H1 (cell line): Measurements from ENCODE around the gene CNKSR2. TPM values are rescaled to one million over a fixed set of nuclear protein-coding genes. Genes with fewer than 3 reads are reported as not detected.

Experiments
- CTCF ChIA-PET: fragments of 300-600 bp; sonication (Branson Sonifier 250); formaldehyde crosslinking; loops from one replicate; lab custom pipeline; 2021; ENCODE audit not compliant: partially characterized antibody; lab: Charles Lee
- POLR2A ChIA-PET: fragments of 300-600 bp; sonication (Branson Sonifier 250); formaldehyde crosslinking; loops from one replicate; lab custom pipeline; 2021; ENCODE audit warnings: inconsistent platforms; ENCODE audit not compliant: partially characterized antibody; lab: Charles Lee
- DNase-seq, 2 experiments: peaks; one replicate each; pipeline versions ENCODE4 v3.0.0 to v3.0.0-alpha.2; 2010 to 2022; ENCODE audit warnings: low spot score in 2 of 2, low read depth in 1 of 2, mixed read lengths in 1 of 2
- FAIRE-seq: peaks from 2 replicates; lab custom pipeline; 2011; peaks lifted over from hg19 to GRCh38; lab: Jason Lieb, UNC
- H2AFZ ChIP-seq: 2 replicates; pipeline ENCODE4 v1.8.1; 2012; ENCODE audit warnings: low read length, inconsistent platforms
- H2AK5ac ChIP-seq: 2 replicates; pipeline ENCODE4 v1.6.1; 2013; ENCODE audit warnings: low read depth, low read length
- H2BK120ac ChIP-seq: replicated peaks from 2 replicates; pipeline ENCODE3; 2013; ENCODE audit warnings: low read depth, low read length, inconsistent platforms
- H2BK12ac ChIP-seq: 2 replicates; pipeline ENCODE4 v1.6.1; 2013; ENCODE audit warnings: low read depth, low read length
- H2BK15ac ChIP-seq: 2 replicates; pipeline ENCODE4 v1.6.1; 2013; ENCODE audit warnings: low read length
- H2BK20ac ChIP-seq: 2 replicates; pipeline ENCODE4 v1.6.1; 2013; ENCODE audit warnings: low read length
- H2BK5ac ChIP-seq: 2 replicates; pipeline ENCODE4 v1.6.1; 2013; ENCODE audit warnings: low read depth, low read length
- H3K14ac ChIP-seq: 2 replicates; pipeline ENCODE4 v1.6.1; 2013; ENCODE audit warnings: inconsistent platforms; ENCODE audit not compliant: insufficient read length
- H3K18ac ChIP-seq: 2 replicates; pipeline ENCODE4 v1.6.1; 2013; ENCODE audit warnings: low read length; ENCODE audit errors: extremely low read depth
- H3K23ac ChIP-seq: 2 replicates; pipeline ENCODE4 v1.6.1; 2013; ENCODE audit warnings: inconsistent platforms; ENCODE audit not compliant: insufficient read length
- H3K23me2 ChIP-seq: 2 replicates; pipeline ENCODE4 v1.6.1; 2013; ENCODE audit warnings: low read depth, low read length
- H3K27ac ChIP-seq: 2 replicates; pipeline ENCODE4 v1.6.1; 2011; ENCODE audit warnings: low read depth, low read length, inconsistent platforms
- H3K27me3 ChIP-seq, 4 experiments: replicated peaks in 1 of 4; 1 replicate in 1 of 4; 2 replicates in 3 of 4; pipeline versions ENCODE4 v1.6.1 to v1.8.1; 2011 to 2013; ENCODE audit warnings: low read length in 3 of 4, mild to moderate bottlenecking in 3 of 4, inconsistent platforms in 2 of 4, mixed read lengths in 2 of 4, moderate library complexity in 1 of 4; ENCODE audit not compliant: control insufficient read depth in 3 of 4, insufficient read depth in 3 of 4; ENCODE audit errors: extremely low read depth in 1 of 4
- H3K36me3 ChIP-seq, 4 experiments: 2 replicates each; pipeline versions ENCODE4 v1.6.1 to v1.8.1; 2011 to 2013; ENCODE audit warnings: mild to moderate bottlenecking in 4 of 4, low read length in 3 of 4, moderate library complexity in 2 of 4, control low read depth in 1 of 4, inconsistent platforms in 1 of 4; ENCODE audit not compliant: insufficient read depth in 4 of 4, control insufficient read depth in 2 of 4
- H3K4ac ChIP-seq: replicated peaks from 2 replicates; pipeline ENCODE3; 2013; ENCODE audit warnings: low read length, low read depth, mixed read lengths, inconsistent platforms; ENCODE audit not compliant: insufficient read length
- H3K4me1 ChIP-seq, 4 experiments: replicated peaks in 1 of 4; 1 replicate in 1 of 4; 2 replicates in 3 of 4; pipeline versions ENCODE4 v1.6.1 to v1.8.1; 2011 to 2013; ENCODE audit warnings: low read length in 3 of 4, inconsistent platforms in 2 of 4, mixed read lengths in 1 of 4; ENCODE audit not compliant: insufficient read depth in 4 of 4, control insufficient read depth in 3 of 4
- H3K4me2 ChIP-seq, 2 experiments: 2 replicates each; pipeline versions ENCODE4 v1.6.1 to v1.8.1; 2011 to 2013; ENCODE audit warnings: low read depth in 2 of 2, low read length in 2 of 2, control low read depth in 1 of 2, inconsistent platforms in 1 of 2, mild to moderate bottlenecking in 1 of 2; ENCODE audit not compliant: insufficient read depth in 1 of 2
- H3K4me3 ChIP-seq, 4 experiments: fragments of 200-600, 300-600 bp in 1 of 4; sonication (generic), shearing (Covaris generic), sonication (Bioruptor Twin) in 1 of 4; 2 replicates each; pipeline versions ENCODE4 v1.5.1 to v1.8.1; 2011 to 2016; ENCODE audit warnings: low read length in 4 of 4, low read depth in 3 of 4, control low read depth in 2 of 4, inconsistent platforms in 2 of 4, mild to moderate bottlenecking in 2 of 4, mixed read lengths in 1 of 4, moderate library complexity in 1 of 4; ENCODE audit not compliant: insufficient read depth in 2 of 4; ENCODE audit errors: extremely low read depth in 1 of 4
- H3K56ac ChIP-seq: replicated peaks from 2 replicates; pipeline ENCODE3; 2013; ENCODE audit warnings: low read depth, mild to moderate bottlenecking, mixed read lengths, low read length, inconsistent platforms; ENCODE audit not compliant: insufficient read length
- H3K79me1 ChIP-seq: 2 replicates; pipeline ENCODE4 v1.6.1; 2013; ENCODE audit warnings: low read depth, low read length, control low read depth
- H3K79me2 ChIP-seq, 2 experiments: 2 replicates each; pipeline versions ENCODE4 v1.6.1 to v1.8.1; 2012 to 2013; ENCODE audit warnings: low read length in 2 of 2, mild to moderate bottlenecking in 2 of 2, inconsistent platforms in 1 of 2; ENCODE audit not compliant: insufficient read depth in 2 of 2, control insufficient read depth in 1 of 2
- H3K9ac ChIP-seq, 4 experiments: replicated peaks in 1 of 4; 1 replicate in 1 of 4; 2 replicates in 3 of 4; pipeline versions ENCODE4 v1.6.1 to v1.8.1; 2011 to 2013; ENCODE audit warnings: low read depth in 3 of 4, low read length in 3 of 4, control low read depth in 2 of 4, mild to moderate bottlenecking in 2 of 4, moderate library complexity in 2 of 4, inconsistent platforms in 1 of 4; ENCODE audit errors: extremely low read depth in 1 of 4
- H3K9me3 ChIP-seq, 2 experiments: 2 replicates each; pipeline versions ENCODE4 v1.6.1 to v1.8.1; 2012 to 2013; ENCODE audit warnings: mild to moderate bottlenecking in 2 of 2, moderate library complexity in 2 of 2, control low read depth in 1 of 2, inconsistent platforms in 1 of 2, low read depth in 1 of 2, low read length in 1 of 2, mixed read lengths in 1 of 2; ENCODE audit not compliant: insufficient read depth in 2 of 2
- H4K20me1 ChIP-seq, 2 experiments: replicated peaks in 1 of 2; 2 replicates each; pipeline versions ENCODE3 to v1.8.1; 2011 to 2013; ENCODE audit warnings: inconsistent platforms in 2 of 2, low read length in 2 of 2, mild to moderate bottlenecking in 1 of 2; ENCODE audit not compliant: insufficient read depth in 2 of 2, control insufficient read depth in 1 of 2
- H4K5ac ChIP-seq: 2 replicates; pipeline ENCODE4 v1.6.1; 2013; ENCODE audit warnings: low read length, low read depth, mixed read lengths, inconsistent platforms; ENCODE audit not compliant: insufficient read length
- H4K8ac ChIP-seq: 2 replicates; pipeline ENCODE4 v1.8.0; 2013; ENCODE audit warnings: mild to moderate bottlenecking, moderate library complexity, low read length, inconsistent platforms; ENCODE audit not compliant: insufficient read depth; ENCODE audit errors: extremely low read depth
- H4K91ac ChIP-seq: replicated peaks from 2 replicates; pipeline ENCODE3; 2013; ENCODE audit warnings: low read length, mixed read lengths, inconsistent platforms; ENCODE audit not compliant: insufficient read length
- polyA plus RNA-seq, 7 experiments: library from polyadenylated mRNA; depleted of rRNA in 3 of 7; stranded (reverse) in 5 of 7; unstranded in 2 of 7; fragments of >200 nt in 5 of 7; fragments of 200-250 nt in 2 of 7; gene quantifications; 1 replicate in 5 of 7; 2 replicates in 1 of 7; 4 replicates in 1 of 7; pipeline versions ENCODE4 v1.2.1 to v1.2.3, GENCODE V29; 2011 to 2013; ENCODE audit warnings: missing spikeins in 2 of 7, mixed read lengths in 2 of 7
- total RNA-seq: library from RNA; stranded (reverse); fragmentation: NEBNext Ultra II Directional; extraction: Animal tissue kit (Norgen Biotek cat#: 25700); gene quantifications from 2 replicates; pipeline ENCODE4 v1.2.1, GENCODE V29; 2021
- TF ChIP-seq, protein P1 (sequence below): fragments of 300-600 bp; sonication (generic); IDR thresholded peaks from 2 replicates; pipeline ENCODE4 v1.7.1; 2012; ENCODE audit warnings: low read length, moderate library complexity, mild to moderate bottlenecking, inconsistent platforms; ENCODE audit not compliant: insufficient replicate concordance

Gene CNKSR2
- total and polyA plus RNA-seq, 2 of the 8 experiments (the other 6 are each of a cell fraction or from before 2014, with no cell fraction given): 5.5 to 16.3 TPM

GRCh38 chrX:21457718-21458117 lies 83.5 kb downstream of the CNKSR2 start:
- DNase-seq (no peak), FAIRE-seq (no peak)
- no peak overlapping the region for H3K4me3 ChIP-seq
- no peak overlapping the region for H3K56ac ChIP-seq
- H3K27me3 ChIP-seq: no peaks in the 10 kb centered on the region
- H4K8ac ChIP-seq: no peak overlapping the region
- H3K4me1 ChIP-seq: no peaks in the 10 kb centered on the region
- POLR2A ChIA-PET: no interaction called here
- H2AFZ ChIP-seq: no peak overlapping the region
- H2BK15ac ChIP-seq: no peak overlapping the region
- H2AK5ac ChIP-seq: no peak overlapping the region
- no peak overlapping the region for H3K18ac ChIP-seq
- no peak overlapping the region for H4K91ac ChIP-seq
- H4K5ac ChIP-seq: no peak overlapping the region
- no peak overlapping the region for H3K27ac ChIP-seq
- H3K4me2 ChIP-seq: no peak overlapping the region
- H3K23me2 ChIP-seq: no peaks in the 10 kb centered on the region
- CTCF ChIA-PET: interaction anchor here (1.2 kb wide), 1 partner anchor 132 kb away, joined by 5 read pairs; no protein-coding TSS in a partner anchor
- no peak overlapping the region for H3K14ac ChIP-seq
- H3K9me3 ChIP-seq: no peaks in the 10 kb centered on the region
- no peaks in the 10 kb centered on the region for H4K20me1 ChIP-seq
- no peaks in the 10 kb centered on the region for H3K79me1 ChIP-seq
- H3K36me3 ChIP-seq: no peaks in the 10 kb centered on the region
- H3K9ac ChIP-seq: no peak overlapping the region
- H3K4ac ChIP-seq: no peak overlapping the region
- no peak overlapping the region for H2BK12ac ChIP-seq
- H2BK5ac ChIP-seq: no peak overlapping the region
- peaks cover 0 to 2% of the 10 kb centered on the region in 2 experiments; a peak in 1 of 4 replicates for H3K79me2 ChIP-seq
- no peak overlapping the region for H3K23ac ChIP-seq
- no peak overlapping the region for H2BK20ac ChIP-seq
- no peak overlapping the region for H2BK120ac ChIP-seq
- TF ChIP-seq, protein P1, sequence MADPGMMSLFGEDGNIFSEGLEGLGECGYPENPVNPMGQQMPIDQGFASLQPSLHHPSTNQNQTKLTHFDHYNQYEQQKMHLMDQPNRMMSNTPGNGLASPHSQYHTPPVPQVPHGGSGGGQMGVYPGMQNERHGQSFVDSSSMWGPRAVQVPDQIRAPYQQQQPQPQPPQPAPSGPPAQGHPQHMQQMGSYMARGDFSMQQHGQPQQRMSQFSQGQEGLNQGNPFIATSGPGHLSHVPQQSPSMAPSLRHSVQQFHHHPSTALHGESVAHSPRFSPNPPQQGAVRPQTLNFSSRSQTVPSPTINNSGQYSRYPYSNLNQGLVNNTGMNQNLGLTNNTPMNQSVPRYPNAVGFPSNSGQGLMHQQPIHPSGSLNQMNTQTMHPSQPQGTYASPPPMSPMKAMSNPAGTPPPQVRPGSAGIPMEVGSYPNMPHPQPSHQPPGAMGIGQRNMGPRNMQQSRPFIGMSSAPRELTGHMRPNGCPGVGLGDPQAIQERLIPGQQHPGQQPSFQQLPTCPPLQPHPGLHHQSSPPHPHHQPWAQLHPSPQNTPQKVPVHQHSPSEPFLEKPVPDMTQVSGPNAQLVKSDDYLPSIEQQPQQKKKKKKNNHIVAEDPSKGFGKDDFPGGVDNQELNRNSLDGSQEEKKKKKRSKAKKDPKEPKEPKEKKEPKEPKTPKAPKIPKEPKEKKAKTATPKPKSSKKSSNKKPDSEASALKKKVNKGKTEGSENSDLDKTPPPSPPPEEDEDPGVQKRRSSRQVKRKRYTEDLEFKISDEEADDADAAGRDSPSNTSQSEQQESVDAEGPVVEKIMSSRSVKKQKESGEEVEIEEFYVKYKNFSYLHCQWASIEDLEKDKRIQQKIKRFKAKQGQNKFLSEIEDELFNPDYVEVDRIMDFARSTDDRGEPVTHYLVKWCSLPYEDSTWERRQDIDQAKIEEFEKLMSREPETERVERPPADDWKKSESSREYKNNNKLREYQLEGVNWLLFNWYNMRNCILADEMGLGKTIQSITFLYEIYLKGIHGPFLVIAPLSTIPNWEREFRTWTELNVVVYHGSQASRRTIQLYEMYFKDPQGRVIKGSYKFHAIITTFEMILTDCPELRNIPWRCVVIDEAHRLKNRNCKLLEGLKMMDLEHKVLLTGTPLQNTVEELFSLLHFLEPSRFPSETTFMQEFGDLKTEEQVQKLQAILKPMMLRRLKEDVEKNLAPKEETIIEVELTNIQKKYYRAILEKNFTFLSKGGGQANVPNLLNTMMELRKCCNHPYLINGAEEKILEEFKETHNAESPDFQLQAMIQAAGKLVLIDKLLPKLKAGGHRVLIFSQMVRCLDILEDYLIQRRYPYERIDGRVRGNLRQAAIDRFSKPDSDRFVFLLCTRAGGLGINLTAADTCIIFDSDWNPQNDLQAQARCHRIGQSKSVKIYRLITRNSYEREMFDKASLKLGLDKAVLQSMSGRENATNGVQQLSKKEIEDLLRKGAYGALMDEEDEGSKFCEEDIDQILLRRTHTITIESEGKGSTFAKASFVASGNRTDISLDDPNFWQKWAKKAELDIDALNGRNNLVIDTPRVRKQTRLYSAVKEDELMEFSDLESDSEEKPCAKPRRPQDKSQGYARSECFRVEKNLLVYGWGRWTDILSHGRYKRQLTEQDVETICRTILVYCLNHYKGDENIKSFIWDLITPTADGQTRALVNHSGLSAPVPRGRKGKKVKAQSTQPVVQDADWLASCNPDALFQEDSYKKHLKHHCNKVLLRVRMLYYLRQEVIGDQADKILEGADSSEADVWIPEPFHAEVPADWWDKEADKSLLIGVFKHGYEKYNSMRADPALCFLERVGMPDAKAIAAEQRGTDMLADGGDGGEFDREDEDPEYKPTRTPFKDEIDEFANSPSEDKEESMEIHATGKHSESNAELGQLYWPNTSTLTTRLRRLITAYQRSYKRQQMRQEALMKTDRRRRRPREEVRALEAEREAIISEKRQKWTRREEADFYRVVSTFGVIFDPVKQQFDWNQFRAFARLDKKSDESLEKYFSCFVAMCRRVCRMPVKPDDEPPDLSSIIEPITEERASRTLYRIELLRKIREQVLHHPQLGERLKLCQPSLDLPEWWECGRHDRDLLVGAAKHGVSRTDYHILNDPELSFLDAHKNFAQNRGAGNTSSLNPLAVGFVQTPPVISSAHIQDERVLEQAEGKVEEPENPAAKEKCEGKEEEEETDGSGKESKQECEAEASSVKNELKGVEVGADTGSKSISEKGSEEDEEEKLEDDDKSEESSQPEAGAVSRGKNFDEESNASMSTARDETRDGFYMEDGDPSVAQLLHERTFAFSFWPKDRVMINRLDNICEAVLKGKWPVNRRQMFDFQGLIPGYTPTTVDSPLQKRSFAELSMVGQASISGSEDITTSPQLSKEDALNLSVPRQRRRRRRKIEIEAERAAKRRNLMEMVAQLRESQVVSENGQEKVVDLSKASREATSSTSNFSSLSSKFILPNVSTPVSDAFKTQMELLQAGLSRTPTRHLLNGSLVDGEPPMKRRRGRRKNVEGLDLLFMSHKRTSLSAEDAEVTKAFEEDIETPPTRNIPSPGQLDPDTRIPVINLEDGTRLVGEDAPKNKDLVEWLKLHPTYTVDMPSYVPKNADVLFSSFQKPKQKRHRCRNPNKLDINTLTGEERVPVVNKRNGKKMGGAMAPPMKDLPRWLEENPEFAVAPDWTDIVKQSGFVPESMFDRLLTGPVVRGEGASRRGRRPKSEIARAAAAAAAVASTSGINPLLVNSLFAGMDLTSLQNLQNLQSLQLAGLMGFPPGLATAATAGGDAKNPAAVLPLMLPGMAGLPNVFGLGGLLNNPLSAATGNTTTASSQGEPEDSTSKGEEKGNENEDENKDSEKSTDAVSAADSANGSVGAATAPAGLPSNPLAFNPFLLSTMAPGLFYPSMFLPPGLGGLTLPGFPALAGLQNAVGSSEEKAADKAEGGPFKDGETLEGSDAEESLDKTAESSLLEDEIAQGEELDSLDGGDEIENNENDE: no peak
